Sigmoid colon (tissue), 7 donors: ENCODE measurements around the gene ATRNL1. TPM values are rescaled to one million over a fixed set of nuclear protein-coding genes. Genes with fewer than 3 reads are reported as not detected.

Experiments
- DNase-seq: peaks from one replicate; pipeline ENCODE4 v3.0.0-alpha.2; 2019
- H3K27ac ChIP-seq, 4 donors: fragments of 200-600 bp; sonication (generic); one replicate each; pipeline ENCODE4 v1.5.1; 2016 to 2019; ENCODE audit warnings: mild to moderate bottlenecking in 1 of 4
- H3K27me3 ChIP-seq, 3 donors: fragments of 200-600 bp; sonication (generic); one replicate each; pipeline ENCODE4 v1.5.1; 2019; ENCODE audit warnings: mild to moderate bottlenecking in 1 of 3
- H3K36me3 ChIP-seq, 4 donors: fragments of 200-600 bp; sonication (generic); one replicate each; pipeline ENCODE4 v1.5.1; 2016 to 2019
- H3K4me1 ChIP-seq, 4 donors: fragments of 200-600 bp; sonication (generic); one replicate each; pipeline ENCODE4 v1.5.1; 2017 to 2019
- H3K4me3 ChIP-seq, 4 donors: fragments of 200-600 bp; sonication (generic); one replicate each; pipeline ENCODE4 v1.5.1; 2017 to 2019; ENCODE audit warnings: mild to moderate bottlenecking in 2 of 4, moderate library complexity in 1 of 4
- H3K9me3 ChIP-seq, 4 donors: fragments of 200-600 bp in 3 of 4; sonication (generic) in 3 of 4; one replicate each; pipeline versions ENCODE4 v1.5.1 to v1.6.1; 2013 to 2019
- CTCF ChIP-seq, 4 experiments: fragments of 450-650 bp in 3 of 4; fragments of 200-600 bp in 1 of 4; IDR thresholded peaks; one replicate each; pipeline ENCODE4 v1.5.1; 2016 to 2019; ENCODE audit warnings: antibody characterized with exemption in 4 of 4, mild to moderate bottlenecking in 3 of 4, moderate library complexity in 2 of 4
- EP300 ChIP-seq, 4 donors: sonication (generic); formaldehyde crosslinking; IDR thresholded peaks; one replicate each; pipeline ENCODE4 v1.6.1; 2017; ENCODE audit warnings: antibody characterized with exemption in 4 of 4
- POLR2A ChIP-seq, 2 donors: fragments of 450-650 bp; IDR thresholded peaks; one replicate each; pipeline ENCODE4 v1.6.1; 2016; ENCODE audit warnings: antibody characterized with exemption in 2 of 2, mild to moderate bottlenecking in 2 of 2, moderate library complexity in 2 of 2
- POLR2AphosphoS5 ChIP-seq, 4 donors: sonication (generic); formaldehyde crosslinking; IDR thresholded peaks; one replicate each; pipeline ENCODE4 v1.6.1; 2017; ENCODE audit warnings: antibody characterized with exemption in 4 of 4
- WGBS, 2 donors: extraction: QIAGEN DNeasy Blood & Tissue Kit; methylation state at CpG; one replicate each; pipeline ENCODE4 v1.1.7; 2013; 5-methylcytosine and 5-hydroxymethylcytosine counted together
- intact Hi-C: fragments of 100-400 bp; cut with DNase I; formaldehyde crosslinking; loops from one replicate; pipeline ENCODE4 v1.15.1; 2023
- polyA plus RNA-seq, 3 donors: library from polyadenylated mRNA; stranded (reverse); fragments of 200-250 nt; gene quantifications; one replicate each; pipeline ENCODE4 v1.2.3, GENCODE V29; 2013
- total RNA-seq, 4 donors: library from RNA; depleted of rRNA; stranded (reverse); fragments of >200 nt; gene quantifications; one replicate each; pipeline ENCODE4 v1.1.0, GENCODE V29; 2016
- donor health status: healthy with polysubstance abuse.
- donor health status: Bipolar disorder and iron deficiency.
- donor health status: healthy.

The ATRNL1 gene
- 10 to 100 TPM in 1 of 4 donors, 1 to 10 TPM in 3; 6.0 to 17.3 (median 8.1) TPM for total RNA-seq
- polyA plus RNA-seq: under 1 TPM in 2 of 3 donors, not detected in 1; 0.57 to 0.60 TPM

GRCh38 chr10:115093286-115093775 lies at the start of gene ATRNL1:
ATRNL1 (plus strand) TSS chr10:115093365; CDS start chr10:115093751, 386 bp downstream.
- no peaks in the 10 kb centered on the region for H3K36me3 ChIP-seq
- H3K27ac ChIP-seq: peak within 1 kb of the TSS; percentile 19 to 76 (median 68)
- H3K4me1 ChIP-seq: peaks cover 0 to 27% (median 21%) of the 10 kb centered on the region in 4 donors
- WGBS, 2 donors: 0 to 1% methylated on average over 70 of the region's 70 CpGs
- peaks cover 0 to 20% (median 14%) of the 10 kb centered on the region in 3 donors for H3K27me3 ChIP-seq
- intact Hi-C loops: no loop called here
- peak; percentile 65 for DNase-seq
- H3K9me3 ChIP-seq: no peaks in the 10 kb centered on the region
- H3K4me3 ChIP-seq: peak within 1 kb of the TSS; percentile 42 to 79 (median 57)
- TF ChIP-seq POLR2A (IDR thresholded peaks at IDR 0.05) (no peak), POLR2AphosphoS5 (IDR thresholded peaks at IDR 0.05) (no peak), CTCF (IDR thresholded peaks at IDR 0.05) (no peak), EP300 (IDR thresholded peaks at IDR 0.05) (no peak)

GRCh38 chr10:115043719-115044118 lies 49.4 kb upstream of the ATRNL1 start:
- intact Hi-C loops: no loop called here
- no peaks in the 10 kb centered on the region for H3K36me3 ChIP-seq
- H3K27ac ChIP-seq: no peak overlapping the region
- H3K9me3 ChIP-seq: no peaks in the 10 kb centered on the region
- no peak overlapping the region for H3K4me3 ChIP-seq
- no peaks in the 10 kb centered on the region for H3K27me3 ChIP-seq
- no peak for DNase-seq
- no peak for TF ChIP-seq CTCF (IDR thresholded peaks at IDR 0.05)
- no peak for TF ChIP-seq EP300 (IDR thresholded peaks at IDR 0.05)
- TF ChIP-seq POLR2AphosphoS5 (IDR thresholded peaks at IDR 0.05): no peak
- no peak for TF ChIP-seq POLR2A (IDR thresholded peaks at IDR 0.05)
- 73 to 90% methylated on average over 4 of the region's 4 CpGs for WGBS, 2 donors
- H3K4me1 ChIP-seq: no peaks in the 10 kb centered on the region

GRCh38 chr10:115044891-115045290 lies 48.3 kb upstream of the ATRNL1 start:
- H3K27ac ChIP-seq: no peak overlapping the region
- H3K27me3 ChIP-seq: no peaks in the 10 kb centered on the region
- H3K9me3 ChIP-seq: no peaks in the 10 kb centered on the region
- no peaks in the 10 kb centered on the region for H3K4me1 ChIP-seq
- no peaks in the 10 kb centered on the region for H3K36me3 ChIP-seq
- WGBS, 2 donors: 89 to 90% methylated on average over 1 of the region's 1 CpG
- DNase-seq: no peak
- intact Hi-C loops: no loop called here
- TF ChIP-seq EP300 (IDR thresholded peaks at IDR 0.05): no peak
- TF ChIP-seq POLR2AphosphoS5 (IDR thresholded peaks at IDR 0.05): no peak
- no peak for TF ChIP-seq POLR2A (IDR thresholded peaks at IDR 0.05)
- TF ChIP-seq CTCF (IDR thresholded peaks at IDR 0.05): no peak
- no peak overlapping the region for H3K4me3 ChIP-seq

- TF ChIP-seq CTCF (IDR thresholded peaks at IDR 0.05) (no peak), POLR2AphosphoS5 (IDR thresholded peaks at IDR 0.05) (no peak), POLR2A (IDR thresholded peaks at IDR 0.05) (no peak), EP300 (IDR thresholded peaks at IDR 0.05) (no peak)
- Histone ChIP-seq H3K4me1 (no peaks in the 10 kb centered on the region), H3K36me3 (no peaks in the 10 kb centered on the region), H3K27ac (no peak overlapping the region), H3K4me3 (no peak overlapping the region), H3K27me3 (no peaks in the 10 kb centered on the region), H3K9me3 (no peaks in the 10 kb centered on the region)
- 73 to 78% methylated on average over 1 of the region's 1 CpG for WGBS, 2 donors
- no peak for DNase-seq
- intact Hi-C loops: no loop called here
Measured at GRCh38 chr10:115045499-115045898, 47.7 kb upstream of the ATRNL1 start.
